ENCODE measurements around the gene POLN. TPM values are rescaled to one million over a fixed set of nuclear protein-coding genes. Genes with fewer than 3 reads are reported as not detected.

POLN gene
- total and polyA plus RNA-seq, 2 donors from 2014 or later, result 1.3 to 3.8 TPM

- no peak overlapping the region for H3K4me3 ChIP-seq (ENCODE audit: low read length in 3 of 3)
- H3K27me3 ChIP-seq (ENCODE audit: control insufficient read depth, insufficient read depth, low read length), result no peaks in the 10 kb centered on the region
- DNase-seq, result peak in 1 of 5 donors; percentile 70
- intact Hi-C loops (cut with DNase I), result no loop called here
- TF ChIP-seq CTCF (IDR thresholded peaks at IDR 0.05; ENCODE audit: borderline replicate concordance, extremely low read depth, insufficient read depth), result no peak
- peaks cover 0 to 5% (median 0%) of the 10 kb centered on the region in 3 donors for H3K4me1 ChIP-seq (ENCODE audit: control insufficient read depth in 2 of 3, insufficient read depth in 2 of 3, low read depth in 1 of 3, low read length in 3 of 3)
- H3K9ac ChIP-seq (ENCODE audit: low read length in 3 of 3), result no peak overlapping the region
- H3K36me3 ChIP-seq (ENCODE audit: control insufficient read depth in 2 of 3, insufficient read depth in 3 of 3, low read length in 3 of 3), result peaks cover 0 to 2% (median 0%) of the 10 kb centered on the region in 3 donors
- no peak for FAIRE-seq
- H3K9me3 ChIP-seq (ENCODE audit: control insufficient read depth in 2 of 3, insufficient read depth in 1 of 3, low read length in 3 of 3), result no peaks in the 10 kb centered on the region
- H3K27ac ChIP-seq (ENCODE audit: low read depth in 2 of 2, low read length in 2 of 2), result no peak overlapping the region
These were observed 29.5 kb upstream of the POLN start for GRCh38 chr4:2271279-2272025.

- Histone ChIP-seq H3K36me3 (ENCODE audit: control insufficient read depth in 2 of 3, insufficient read depth in 3 of 3, low read length in 3 of 3) (peaks cover 0 to 2% (median 0%) of the 10 kb centered on the region in 3 donors), H3K4me3 (ENCODE audit: low read length in 3 of 3) (no peak overlapping the region), H3K27me3 (ENCODE audit: control insufficient read depth, insufficient read depth, low read length) (no peaks in the 10 kb centered on the region), H3K9me3 (ENCODE audit: control insufficient read depth in 2 of 3, insufficient read depth in 1 of 3, low read length in 3 of 3) (no peaks in the 10 kb centered on the region), H3K9ac (ENCODE audit: low read length in 3 of 3) (no peak overlapping the region), H3K27ac (ENCODE audit: low read depth in 2 of 2, low read length in 2 of 2) (no peak overlapping the region), H3K4me1 (ENCODE audit: control insufficient read depth in 2 of 3, insufficient read depth in 2 of 3, low read depth in 1 of 3, low read length in 3 of 3) (peaks cover 0 to 12% (median 0%) of the 10 kb centered on the region in 3 donors)
- intact Hi-C loops (cut with DNase I), result no loop called here
- DNase-seq, result peak in 1 of 5 donors; percentile 73
- FAIRE-seq, result no peak
- TF ChIP-seq CTCF (IDR thresholded peaks at IDR 0.05; ENCODE audit: borderline replicate concordance, extremely low read depth, insufficient read depth), result no peak
These were observed 28.6 kb upstream of the POLN start for GRCh38 chr4:2270341-2271165.

- intact Hi-C loops (cut with DNase I), result no loop called here
- TF ChIP-seq CTCF (IDR thresholded peaks at IDR 0.05; ENCODE audit: borderline replicate concordance, extremely low read depth, insufficient read depth), result no peak
- Histone ChIP-seq H3K9ac (ENCODE audit: low read length in 3 of 3) (no peak overlapping the region), H3K9me3 (ENCODE audit: control insufficient read depth in 2 of 3, insufficient read depth in 1 of 3, low read length in 3 of 3) (no peaks in the 10 kb centered on the region), H3K4me1 (ENCODE audit: control insufficient read depth in 2 of 3, insufficient read depth in 2 of 3, low read depth in 1 of 3, low read length in 3 of 3) (peaks cover 0 to 13% (median 0%) of the 10 kb centered on the region in 3 donors), H3K36me3 (ENCODE audit: control insufficient read depth in 2 of 3, insufficient read depth in 3 of 3, low read length in 3 of 3) (peaks cover 0 to 2% (median 0%) of the 10 kb centered on the region in 3 donors), H3K27me3 (ENCODE audit: control insufficient read depth, insufficient read depth, low read length) (no peaks in the 10 kb centered on the region), H3K4me3 (ENCODE audit: low read length in 3 of 3) (no peak overlapping the region), H3K27ac (ENCODE audit: low read depth in 2 of 2, low read length in 2 of 2) (no peak overlapping the region)
- DNase-seq, result peak in 1 of 5 donors; percentile 71
- no peak for FAIRE-seq
These were observed 27.8 kb upstream of the POLN start for GRCh38 chr4:2269618-2270163.
